Measurements from ENCODE around the gene CFAP251.
"Not testable (repeated sequence)": the region's sequence is repeated elsewhere in the genome, so short reads cannot be mapped to it uniquely, and the experiment has no call there.

CFAP251 gene

GRCh38 chr12:121974026-121974985 lies 55.9 kb downstream of the CFAP251 start:
- no peak for DNase-seq (ENCODE audit: low read depth)

- DNase-seq (ENCODE audit: low read depth) = no peak
Observed at GRCh38 chr12:121975021-121975420, 56.6 kb downstream of the CFAP251 start.

- DNase-seq (ENCODE audit: low read depth) = no peak
Observed at GRCh38 chr12:121976950-121977349, 58.6 kb downstream of the CFAP251 start.

DNA sequence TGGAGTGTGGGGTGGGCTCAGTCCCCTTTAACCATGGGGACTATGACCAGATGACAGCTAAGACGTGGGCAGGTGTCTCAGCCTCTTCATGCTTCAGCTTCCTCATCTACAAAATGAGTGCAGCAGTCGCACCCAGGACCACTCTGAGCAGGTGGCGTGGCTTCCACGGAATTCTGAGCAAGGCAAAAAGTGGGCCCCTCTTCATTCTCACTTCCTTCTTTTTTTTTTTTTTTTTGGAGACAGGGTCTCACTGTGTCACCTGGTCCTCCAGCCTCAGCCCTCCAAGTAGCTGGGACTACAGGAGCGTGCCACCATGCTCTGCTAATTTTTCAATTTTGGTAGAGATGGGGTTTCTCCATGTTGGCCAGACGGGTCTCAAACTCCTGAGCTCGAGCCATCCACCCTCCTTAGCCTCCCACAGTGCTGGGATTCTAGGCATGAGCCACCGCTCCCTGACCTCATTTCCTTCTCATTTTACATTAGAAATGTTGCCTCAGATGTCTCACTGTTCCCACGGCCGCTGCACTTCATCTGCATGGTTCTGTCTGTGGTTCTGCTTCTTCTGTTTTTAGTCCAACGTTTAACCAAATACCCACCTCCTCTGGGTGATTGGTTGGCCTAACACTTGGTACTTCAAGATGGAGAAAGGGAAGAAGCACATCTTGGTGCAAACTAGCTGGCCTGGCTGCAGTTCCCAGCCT lies 61.9 kb downstream of the CFAP251 start:
- DNase-seq (ENCODE audit: low read depth) = no peak

- no peak for DNase-seq (ENCODE audit: low read depth)
Observed at GRCh38 chr12:121980892-121981272, 62.5 kb downstream of the CFAP251 start.

- DNase-seq (ENCODE audit: low read depth) = no peak
Observed at GRCh38 chr12:121981456-121981855, 63.1 kb downstream of the CFAP251 start.

DNA sequence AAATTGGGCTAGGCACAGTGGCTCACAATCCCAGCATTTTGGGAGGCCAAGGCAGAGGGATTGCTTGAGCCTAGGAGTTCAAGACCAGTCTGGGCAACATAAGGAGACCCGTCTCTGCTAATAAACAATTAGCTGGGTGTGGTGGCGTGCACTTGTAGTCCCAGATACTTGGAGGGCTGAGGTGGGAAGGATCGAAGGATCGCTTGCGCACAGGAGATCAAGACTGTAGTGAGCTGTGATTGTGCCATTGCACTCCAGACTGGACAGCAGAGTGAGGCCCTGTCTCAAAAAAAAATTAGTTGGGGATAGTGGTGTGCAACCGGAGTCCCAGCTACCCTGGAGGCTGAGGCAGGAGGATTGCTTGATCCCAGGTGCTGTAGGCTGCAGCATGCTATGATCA lies 64.6 kb downstream of the CFAP251 start:
- no peak for DNase-seq (ENCODE audit: low read depth)

GRCh38 chr12:121983536-121984210 lies 65.3 kb downstream of the CFAP251 start:
- no peak for DNase-seq (ENCODE audit: low read depth)

DNA sequence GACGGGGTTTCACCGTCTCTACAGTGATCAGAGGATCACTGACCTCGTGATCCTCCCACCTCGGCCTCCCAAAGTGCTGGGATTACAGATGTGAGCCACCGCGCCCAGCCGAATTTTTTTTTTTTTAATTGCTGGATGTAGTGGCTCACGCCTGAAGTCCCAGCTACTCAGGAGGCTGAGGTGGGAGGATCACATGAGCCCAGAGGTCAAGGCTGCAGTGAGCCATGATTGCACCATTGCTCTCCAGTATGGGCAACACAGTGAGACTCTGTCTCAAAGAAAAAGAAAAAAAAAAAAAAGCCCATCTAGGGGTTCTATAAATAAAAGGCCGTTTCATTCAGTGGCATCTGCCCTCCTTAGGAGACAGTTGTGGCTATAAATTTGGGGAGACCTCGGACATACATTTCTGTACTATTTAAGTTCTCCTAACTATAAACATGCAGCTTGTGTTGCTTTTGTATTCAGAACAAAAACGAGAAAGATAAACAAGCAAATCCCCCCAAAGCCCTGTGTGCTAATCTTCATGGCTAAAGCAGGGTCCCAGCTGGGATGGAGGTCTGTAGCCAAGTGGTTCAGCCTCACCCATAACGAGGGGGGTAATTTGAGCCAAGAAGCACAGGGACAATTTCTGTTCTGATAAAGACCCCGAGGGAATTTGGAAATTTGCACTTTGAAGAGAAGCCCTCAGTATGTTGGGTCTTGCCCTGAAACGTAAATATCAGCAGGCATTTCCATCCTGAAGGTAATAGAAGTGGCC lies 68.3 kb downstream of the CFAP251 start:
- DNase-seq (ENCODE audit: low read depth) = no peak

DNA sequence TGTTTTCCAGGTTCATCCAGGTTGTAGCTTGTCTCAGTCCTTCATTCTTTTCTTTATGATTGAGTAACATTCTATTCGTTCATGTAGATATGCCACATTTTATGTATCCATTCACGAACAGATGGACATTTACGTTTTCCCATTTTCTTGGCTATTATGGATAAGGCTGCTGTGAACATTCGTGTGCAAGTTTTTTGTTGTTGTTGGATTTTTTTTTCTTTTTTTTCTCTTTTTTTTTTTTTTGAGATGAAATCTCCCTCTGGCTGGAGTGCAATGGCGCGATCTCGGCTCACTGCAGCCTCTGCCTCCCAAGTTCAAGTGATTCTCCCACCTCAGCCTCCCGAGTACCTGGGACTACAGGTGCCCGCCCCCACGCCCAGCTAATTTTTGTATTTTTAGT lies 70.1 kb downstream of the CFAP251 start:
- not testable (repeated sequence) for DNase-seq (ENCODE audit: low read depth)

- DNase-seq (ENCODE audit: low read depth) = no peak
Observed at GRCh38 chr12:121989276-121990113, 71.1 kb downstream of the CFAP251 start.

DNA sequence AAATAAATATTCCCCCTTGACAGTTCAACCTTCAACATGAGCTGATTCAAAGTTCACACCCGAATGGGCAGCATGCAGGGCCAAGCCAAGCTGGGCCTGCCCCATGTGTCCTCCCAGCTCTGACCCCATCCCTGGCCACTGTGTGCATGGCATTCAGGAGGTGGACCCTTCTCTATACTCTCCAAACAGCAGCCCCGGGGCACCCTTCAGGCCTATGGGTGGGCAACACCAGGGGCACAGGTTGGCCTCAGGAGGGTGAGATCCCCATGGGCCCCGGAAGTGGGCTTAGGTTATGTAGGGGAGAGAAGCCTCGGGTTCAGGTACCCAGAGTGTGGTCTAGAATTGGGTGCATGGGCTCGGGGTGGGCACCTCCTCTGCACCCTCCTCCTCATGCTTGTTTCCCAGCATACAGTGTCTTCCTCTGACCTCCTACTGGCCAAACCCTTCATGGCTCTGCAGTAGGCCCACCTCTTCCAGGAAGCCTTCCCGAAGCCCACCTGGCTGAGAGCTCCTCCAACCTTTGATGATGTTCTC lies 71.8 kb downstream of the CFAP251 start:
- no peak for DNase-seq (ENCODE audit: low read depth)

- no peak for DNase-seq (ENCODE audit: low read depth)
Observed at GRCh38 chr12:121990692-121991603, 72.6 kb downstream of the CFAP251 start.

DNA sequence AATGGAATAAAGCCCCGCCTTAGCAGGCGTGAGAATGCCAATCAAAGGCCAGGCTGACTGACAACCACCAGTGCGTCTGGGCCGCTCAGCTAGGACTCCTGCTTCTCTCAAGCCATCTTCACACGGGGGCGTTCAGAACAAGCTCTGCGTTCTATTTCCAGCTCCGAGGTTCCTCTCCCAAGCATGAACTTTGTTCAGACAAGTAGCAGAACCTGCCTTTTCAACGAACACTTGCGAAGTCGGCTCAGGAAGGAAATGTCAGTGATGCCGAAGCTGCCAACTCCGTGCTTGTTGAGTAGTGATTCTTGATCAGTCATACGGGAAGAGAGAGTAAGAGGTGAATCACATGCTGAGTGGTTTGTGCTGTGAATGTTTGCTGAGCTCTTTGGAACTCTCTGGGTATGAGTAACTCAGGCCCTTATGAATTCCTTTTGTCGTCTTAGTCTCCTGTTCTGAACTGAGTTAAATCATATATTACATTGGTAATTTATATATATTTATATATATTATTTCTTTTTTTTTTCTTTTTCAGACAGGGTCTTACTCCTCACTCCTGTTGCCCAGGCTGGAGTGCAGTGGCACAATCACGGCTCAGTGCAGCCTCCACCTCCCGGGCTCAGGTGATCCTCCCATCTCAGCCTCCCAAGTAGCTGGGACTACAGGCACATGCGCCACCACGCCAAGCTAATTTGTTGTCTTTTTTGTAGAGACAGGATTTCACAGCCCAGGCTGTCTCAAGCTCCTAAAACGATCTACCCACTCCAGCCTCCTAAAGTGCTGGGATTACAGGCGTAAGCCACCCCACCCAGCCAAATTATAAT lies 73.9 kb downstream of the CFAP251 start:
- no peak for DNase-seq (ENCODE audit: low read depth)

DNA sequence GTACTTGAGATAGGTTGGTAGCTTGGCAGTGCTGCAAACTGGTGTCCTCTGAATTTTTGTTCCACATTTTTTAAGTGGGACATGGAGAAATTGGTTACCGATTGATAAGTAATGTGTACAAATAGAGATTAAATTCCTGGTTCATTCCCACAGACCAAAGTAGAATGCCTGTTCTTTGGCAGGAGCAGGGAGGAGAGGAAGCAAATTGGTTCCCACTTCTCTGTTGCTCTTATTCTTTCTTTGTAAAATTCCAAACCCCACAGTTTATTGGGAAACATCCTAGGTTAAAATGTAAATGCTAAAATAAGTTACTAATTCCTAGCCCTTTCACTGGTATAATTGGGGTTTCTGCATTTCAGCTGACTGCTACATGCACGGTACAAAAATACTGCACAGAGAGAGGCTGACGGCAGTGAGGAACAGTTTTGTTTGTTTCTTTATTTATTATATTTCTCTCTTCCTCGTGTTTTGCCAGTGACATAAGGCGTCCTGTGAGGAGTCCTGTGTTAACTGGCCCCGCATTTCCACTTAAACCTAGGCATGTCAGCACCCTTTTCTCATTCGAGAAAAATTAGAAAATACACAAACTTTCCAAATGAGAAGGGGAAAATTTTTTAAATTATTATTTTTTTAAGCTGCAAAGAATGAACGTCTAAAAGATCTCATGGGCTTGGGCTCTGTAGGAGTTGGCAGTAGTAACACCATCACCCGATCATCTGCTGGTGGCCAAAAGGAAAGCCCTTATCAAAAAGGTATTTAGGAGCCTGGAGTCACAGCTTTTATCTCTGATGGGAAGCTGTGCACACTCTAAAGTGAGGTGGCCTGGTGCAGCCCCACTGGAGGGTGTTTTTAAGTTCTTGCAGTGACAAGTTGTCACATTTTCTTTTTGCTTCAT lies 77.9 kb downstream of the CFAP251 start:
- DNase-seq (ENCODE audit: low read depth) = no peak

GRCh38 chr12:121996945-121997612 lies 78.7 kb downstream of the CFAP251 start:
- DNase-seq (ENCODE audit: low read depth) = no peak
